Measurements from ENCODE around the gene WEE1.
"Not testable (repeated sequence)": the region's sequence is repeated elsewhere in the genome, so short reads cannot be mapped to it uniquely, and the experiment has no call there.

WEE1 gene

GRCh38 chr11:9601037-9601875 lies 27.8 kb downstream of the WEE1 start:
- no peak overlapping the region for H3K4me3 ChIP-seq (ENCODE audit: low read depth, low read length)
- no peak for TF ChIP-seq CTCF (IDR thresholded peaks at IDR 0.05; ENCODE audit: low read depth, low read length)

GRCh38 chr11:9601876-9602199 lies 28.4 kb downstream of the WEE1 start:
- H3K4me3 ChIP-seq (ENCODE audit: low read depth, low read length): no peak overlapping the region
- TF ChIP-seq CTCF (IDR thresholded peaks at IDR 0.05; ENCODE audit: low read depth, low read length): no peak

GRCh38 chr11:9603214-9603613 lies 29.7 kb downstream of the WEE1 start:
- not testable (repeated sequence) for H3K4me3 ChIP-seq (ENCODE audit: low read depth, low read length)

GRCh38 chr11:9604134-9604533 lies 30.7 kb downstream of the WEE1 start:
- no peak for TF ChIP-seq CTCF (IDR thresholded peaks at IDR 0.05; ENCODE audit: low read depth, low read length)

GRCh38 chr11:9605742-9606141 lies 32.3 kb downstream of the WEE1 start:
- no peak for TF ChIP-seq CTCF (IDR thresholded peaks at IDR 0.05; ENCODE audit: low read depth, low read length)
- no peak overlapping the region for H3K4me3 ChIP-seq (ENCODE audit: low read depth, low read length)

More at GRCh38 chr11:9604134-9604533, 30.7 kb downstream of the WEE1 start:
- no peak overlapping the region for H3K4me3 ChIP-seq (ENCODE audit: low read depth, low read length)

GRCh38 chr11:9606809-9607510 lies 33.5 kb downstream of the WEE1 start:
- TF ChIP-seq CTCF (IDR thresholded peaks at IDR 0.05; ENCODE audit: low read depth, low read length): no peak
- H3K4me3 ChIP-seq (ENCODE audit: low read depth, low read length): no peak overlapping the region

- TF ChIP-seq CTCF (IDR thresholded peaks at IDR 0.05; ENCODE audit: low read depth, low read length): no peak
- no peak overlapping the region for H3K4me3 ChIP-seq (ENCODE audit: low read depth, low read length)
These were observed 34.0 kb downstream of the WEE1 start for GRCh38 chr11:9607511-9607899.
